Measurements from ENCODE around the gene CWC15.
"Not testable (repeated sequence)": the region's sequence is repeated elsewhere in the genome, so short reads cannot be mapped to it uniquely, and the experiment has no call there.

Gene CWC15

GRCh38 chr11:94973099-94973968 lies at the start of gene CWC15, which contains the start of gene KDM4D:
Gene CWC15 (minus strand): TSS chr11:94973556. CDS start chr11:94972185, 1,371 bp downstream.
Gene KDM4D (plus strand): TSS chr11:94973709. CDS start chr11:94997373, 23,664 bp downstream.
- DNase-seq, result peak; percentile 94

GRCh38 chr11:95021468-95021867 lies 48.1 kb upstream of the CWC15 start:
- DNase-seq, result not testable (repeated sequence)

GRCh38 chr11:95016139-95016538 lies 42.8 kb upstream of the CWC15 start:
- no peak for DNase-seq

GRCh38 chr11:95014184-95014821 lies 40.9 kb upstream of the CWC15 start:
- DNase-seq, result no peak

GRCh38 chr11:95011376-95011775 lies 38.0 kb upstream of the CWC15 start:
- no peak for DNase-seq

- no peak for DNase-seq
These were observed 32.3 kb upstream of the CWC15 start for GRCh38 chr11:95005642-95006041.

- DNase-seq, result no peak
These were observed 30.4 kb upstream of the CWC15 start for GRCh38 chr11:95003716-95004115.

- DNase-seq, result no peak
These were observed 24.9 kb upstream of the CWC15 start for GRCh38 chr11:94998285-94998684.

- DNase-seq, result no peak
These were observed 24.1 kb upstream of the CWC15 start for GRCh38 chr11:94997437-94997836.

- DNase-seq, result no peak
These were observed 20.1 kb upstream of the CWC15 start for GRCh38 chr11:94993400-94993943.

- DNase-seq, result no peak
These were observed 15.4 kb upstream of the CWC15 start for GRCh38 chr11:94988748-94989147.

GRCh38 chr11:94987378-94987777 lies 14.0 kb upstream of the CWC15 start:
- no peak for DNase-seq

- DNase-seq, result no peak
These were observed 2.2 kb upstream of the CWC15 start for GRCh38 chr11:94975599-94975998.

GRCh38 chr11:94974178-94974577 lies 822 bp upstream of the CWC15 start:
- DNase-seq, result no peak

GRCh38 chr11:94972700-94973098 lies 657 bp downstream of the CWC15 start:
- no peak for DNase-seq

- DNase-seq, result peak; percentile 52
These were observed 4.9 kb downstream of the CWC15 start for GRCh38 chr11:94968334-94968958.

GRCh38 chr11:94964934-94965333 lies 8.4 kb downstream of the CWC15 start:
- DNase-seq, result no peak

- no peak for DNase-seq
These were observed 12.1 kb downstream of the CWC15 start for GRCh38 chr11:94961255-94961654.

- DNase-seq, result no peak
These were observed 12.9 kb downstream of the CWC15 start for GRCh38 chr11:94960488-94960887.

- no peak for DNase-seq
These were observed 14.2 kb downstream of the CWC15 start for GRCh38 chr11:94959179-94959578.

GRCh38 chr11:94958121-94958696 lies 15.1 kb downstream of the CWC15 start:
- DNase-seq, result peak; percentile 26

GRCh38 chr11:94956963-94957362 lies 16.4 kb downstream of the CWC15 start:
- DNase-seq, result no peak

- DNase-seq, result no peak
These were observed 18.6 kb downstream of the CWC15 start for GRCh38 chr11:94954753-94955152.
